ENCODE results near the gene NXNL1.

The NXNL1 gene

DNA sequence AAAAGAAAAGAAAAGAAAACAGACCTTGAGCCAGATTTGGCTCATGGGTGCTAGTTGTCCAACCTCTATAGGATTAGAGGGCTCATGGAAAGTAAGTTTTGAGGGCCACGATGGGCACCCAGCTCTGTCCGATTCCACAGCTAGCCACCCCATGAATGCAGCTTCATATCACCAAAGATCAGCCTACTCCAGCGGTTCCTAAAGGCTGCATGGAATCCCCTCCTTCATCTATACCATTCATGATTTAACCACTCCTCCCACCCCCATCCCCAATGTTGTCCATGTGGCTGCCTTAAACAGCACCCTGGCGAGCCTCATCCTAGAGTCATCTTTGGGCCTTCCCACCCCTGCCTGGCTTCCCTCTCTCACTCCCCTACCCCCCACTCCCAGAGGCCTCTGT, 38.8 kb downstream of the NXNL1 start:
- in situ Hi-C loops (cut with HindIII; ENCODE audit: low sequenced_read_pairs): no loop called here

DNA sequence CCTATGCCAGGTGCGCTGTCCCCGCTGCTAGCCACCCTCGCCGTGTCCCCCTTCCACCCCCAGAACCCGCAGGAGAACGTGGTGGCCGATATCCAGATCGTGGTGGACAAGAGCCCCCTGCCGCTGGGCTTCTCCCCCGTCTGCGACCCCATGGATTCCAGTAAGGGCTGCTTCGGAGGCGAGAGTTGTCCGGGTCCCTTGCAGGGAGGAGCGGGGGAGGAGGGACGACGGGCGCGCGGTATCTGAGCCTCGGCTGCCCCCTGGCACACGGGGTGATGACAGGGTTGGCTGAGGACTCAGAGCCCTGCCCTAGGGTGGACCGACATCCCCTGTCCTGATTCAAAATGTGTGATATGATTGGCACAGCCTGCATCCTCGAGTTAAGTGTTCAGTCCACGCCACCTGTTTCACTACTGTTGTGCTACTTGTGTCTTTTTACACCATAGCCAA, 40.2 kb downstream of the NXNL1 start:
- in situ Hi-C loops (cut with HindIII; ENCODE audit: low sequenced_read_pairs): no loop called here

DNA sequence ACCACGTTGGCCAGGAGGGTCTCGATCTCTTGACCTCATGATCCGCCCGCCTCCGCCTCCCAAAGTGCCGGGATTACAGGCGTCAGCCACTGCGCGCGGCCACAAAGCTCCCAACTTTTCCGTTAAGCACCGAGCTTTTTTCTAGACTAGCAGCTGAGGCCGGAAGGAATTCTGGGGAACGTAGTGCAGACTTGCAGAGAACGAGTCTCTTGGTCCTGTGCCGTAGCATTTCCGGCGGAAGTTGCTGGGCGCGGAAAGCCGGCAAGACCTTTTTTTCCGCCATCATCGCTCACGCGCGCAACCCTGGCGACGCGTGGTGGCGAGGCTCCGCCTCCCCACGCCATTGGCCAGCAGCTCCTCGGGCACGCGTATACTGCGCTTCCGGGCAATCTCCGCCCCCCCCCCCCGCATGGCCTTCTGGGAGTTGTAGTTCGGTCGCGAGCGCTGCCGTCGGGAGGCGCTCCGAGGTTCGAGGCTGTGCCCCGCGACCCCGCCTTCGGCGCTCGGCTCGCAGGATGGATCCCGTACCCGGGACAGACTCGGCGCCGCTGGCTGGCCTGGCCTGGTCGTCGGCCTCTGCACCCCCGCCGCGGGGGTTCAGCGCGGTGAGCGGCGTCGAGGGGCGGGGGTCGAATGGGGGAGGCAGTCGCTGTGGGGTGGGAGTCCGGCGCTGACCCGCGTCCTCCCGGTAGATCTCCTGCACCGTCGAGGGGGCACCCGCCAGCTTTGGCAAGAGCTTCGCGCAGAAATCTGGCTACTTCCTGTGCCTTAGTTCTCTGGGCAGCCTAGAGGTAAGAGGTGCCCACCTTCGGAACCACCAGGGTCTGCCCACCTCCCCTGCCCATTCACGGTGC, 40.9 kb downstream of the NXNL1 start, which contains the start of gene MVB12A:
MVB12A (plus strand) TSS at position 427 of the 854 bp plus-strand sequence; CDS start at position 516, 89 bp downstream.
- in situ Hi-C loops (cut with HindIII; ENCODE audit: low sequenced_read_pairs): no loop called here

DNA sequence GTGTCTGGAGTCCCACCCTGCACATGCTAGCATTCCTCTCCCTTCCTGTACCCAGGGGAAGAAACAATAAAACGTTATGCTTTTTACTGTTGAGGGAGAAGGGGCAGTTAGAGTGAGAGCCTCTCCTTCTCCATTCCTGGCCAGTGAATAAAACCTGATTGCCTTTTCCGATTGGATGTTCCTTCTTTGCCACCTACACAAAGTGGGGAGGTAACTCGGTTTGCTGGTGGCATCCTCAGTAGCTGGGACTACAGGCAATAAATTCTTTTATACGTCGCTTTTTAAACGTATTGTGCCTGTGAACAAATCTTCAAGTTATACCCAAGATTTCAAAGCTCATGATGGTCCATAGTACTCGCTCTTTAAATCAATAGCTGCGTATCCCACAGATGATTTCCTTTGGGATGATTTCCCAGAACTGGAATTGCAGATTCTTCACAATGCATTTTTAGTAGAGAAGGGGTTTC, 41.5 kb downstream of the NXNL1 start:
- in situ Hi-C loops (cut with HindIII; ENCODE audit: low sequenced_read_pairs): no loop called here

DNA sequence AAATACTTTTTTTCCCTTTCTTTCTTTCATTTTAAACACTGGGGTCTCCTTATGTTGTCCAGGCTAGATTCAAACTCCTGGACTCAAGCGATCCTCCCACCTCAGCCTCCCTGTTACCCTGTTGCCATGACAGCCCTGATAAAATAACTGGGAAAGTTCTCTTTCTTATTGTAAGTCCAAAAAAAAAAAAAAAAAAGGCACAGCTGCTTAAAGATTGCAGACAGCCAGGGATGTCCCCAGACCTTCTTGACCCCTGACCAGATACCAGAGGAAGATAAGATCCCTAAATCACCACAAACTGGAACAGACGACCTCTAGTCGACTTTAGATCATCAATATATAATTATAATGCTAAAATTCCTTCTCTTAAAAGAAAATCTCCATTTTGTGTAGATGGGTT, 42.0 kb downstream of the NXNL1 start:
- in situ Hi-C loops (cut with HindIII; ENCODE audit: low sequenced_read_pairs): no loop called here

DNA sequence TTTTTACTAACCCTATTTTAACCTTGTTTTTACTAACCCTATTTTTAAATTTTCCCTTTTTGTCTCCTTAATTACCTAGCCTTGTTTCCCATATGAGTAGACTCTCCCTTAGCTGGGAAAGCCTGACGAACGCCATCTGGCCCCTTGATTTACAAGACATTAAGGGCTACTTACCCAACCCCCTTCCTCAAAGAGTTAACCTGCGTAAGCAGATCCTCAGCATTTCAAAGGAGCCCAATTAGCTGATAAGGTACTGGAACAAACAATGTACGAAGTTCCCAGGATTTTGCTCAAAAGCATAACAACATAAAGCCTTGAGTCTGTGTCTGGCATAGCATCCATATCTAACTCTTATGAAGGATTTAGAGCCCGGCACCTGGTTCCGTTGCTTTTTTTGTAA, 45.6 kb downstream of the NXNL1 start:
- in situ Hi-C loops (cut with HindIII; ENCODE audit: low sequenced_read_pairs): no loop called here

DNA sequence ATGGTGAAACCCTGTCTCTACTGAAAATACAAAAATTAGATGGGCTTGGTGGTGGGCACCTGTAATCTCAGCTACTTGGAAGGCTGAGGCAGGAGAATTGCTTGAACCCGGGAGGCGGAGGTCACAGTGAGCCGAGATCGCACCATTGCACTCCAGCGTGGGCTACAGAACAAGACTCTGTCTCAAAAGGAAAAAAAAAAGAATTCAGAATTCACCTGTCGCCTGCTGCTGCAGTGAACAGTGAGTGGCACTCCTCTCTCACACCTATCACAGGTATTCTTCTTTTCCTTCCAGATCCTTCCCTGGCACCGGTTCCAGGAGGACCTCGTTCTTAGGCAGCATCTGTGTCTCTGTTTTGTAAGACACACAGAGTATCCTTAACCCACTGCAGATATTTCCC, 46.6 kb downstream of the NXNL1 start:
- in situ Hi-C loops (cut with HindIII; ENCODE audit: low sequenced_read_pairs): no loop called here

DNA sequence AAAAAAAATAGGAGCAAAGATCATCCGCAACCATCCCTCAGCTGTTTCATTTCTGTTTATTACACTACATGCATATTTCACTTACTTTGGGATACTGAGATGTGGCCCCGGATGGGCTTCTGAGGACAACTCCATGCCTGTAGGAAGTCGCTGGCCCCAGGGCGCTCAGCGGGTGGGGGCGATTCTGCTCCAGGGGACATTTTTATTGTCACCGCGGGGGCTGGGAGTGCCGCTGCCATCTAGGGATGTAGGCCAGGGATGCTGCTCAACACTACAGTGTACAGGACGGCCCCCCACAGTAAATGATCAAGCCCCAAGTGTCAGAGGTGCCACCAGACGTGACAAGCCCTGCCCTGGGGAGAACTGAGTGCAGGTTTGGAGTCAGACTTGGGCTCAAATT, 48.9 kb downstream of the NXNL1 start:
- in situ Hi-C loops (cut with HindIII; ENCODE audit: low sequenced_read_pairs): no loop called here

DNA sequence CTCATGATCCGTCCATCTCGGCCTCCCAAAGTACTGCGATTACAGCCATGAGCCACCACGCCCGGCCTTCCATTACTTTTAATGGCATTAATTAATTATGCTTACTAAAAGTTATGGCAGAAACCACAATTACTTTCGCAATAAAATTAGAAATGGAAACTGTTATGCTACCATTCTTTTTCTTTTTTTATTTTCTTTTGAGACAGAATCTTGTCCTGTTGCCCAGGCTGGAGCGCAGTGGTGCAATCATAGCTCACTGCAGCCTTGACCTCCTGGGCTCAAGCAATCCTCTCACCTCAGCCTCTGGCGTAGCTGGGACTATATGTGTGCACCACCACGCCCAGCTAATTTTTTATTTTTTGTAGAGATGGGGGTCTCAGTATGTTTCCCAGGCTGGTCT, 50.7 kb downstream of the NXNL1 start:
- in situ Hi-C loops (cut with HindIII; ENCODE audit: low sequenced_read_pairs): no loop called here

DNA sequence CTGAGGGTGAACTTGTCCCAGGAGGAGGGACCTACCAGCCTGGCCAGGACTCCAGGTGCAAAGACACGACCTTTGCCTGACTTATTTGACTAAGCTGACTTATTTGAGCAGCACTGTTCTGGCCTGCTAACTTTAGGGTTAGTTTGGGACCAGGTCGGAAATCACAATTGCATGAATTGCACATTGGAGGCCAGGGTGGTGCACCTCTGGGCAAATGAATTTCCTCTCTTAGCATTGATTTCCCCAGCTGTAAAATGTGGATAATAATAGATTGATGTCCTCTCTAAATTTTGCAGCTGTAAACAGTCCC, 53.9 kb downstream of the NXNL1 start:
- in situ Hi-C loops (cut with HindIII; ENCODE audit: low sequenced_read_pairs): no loop called here

DNA sequence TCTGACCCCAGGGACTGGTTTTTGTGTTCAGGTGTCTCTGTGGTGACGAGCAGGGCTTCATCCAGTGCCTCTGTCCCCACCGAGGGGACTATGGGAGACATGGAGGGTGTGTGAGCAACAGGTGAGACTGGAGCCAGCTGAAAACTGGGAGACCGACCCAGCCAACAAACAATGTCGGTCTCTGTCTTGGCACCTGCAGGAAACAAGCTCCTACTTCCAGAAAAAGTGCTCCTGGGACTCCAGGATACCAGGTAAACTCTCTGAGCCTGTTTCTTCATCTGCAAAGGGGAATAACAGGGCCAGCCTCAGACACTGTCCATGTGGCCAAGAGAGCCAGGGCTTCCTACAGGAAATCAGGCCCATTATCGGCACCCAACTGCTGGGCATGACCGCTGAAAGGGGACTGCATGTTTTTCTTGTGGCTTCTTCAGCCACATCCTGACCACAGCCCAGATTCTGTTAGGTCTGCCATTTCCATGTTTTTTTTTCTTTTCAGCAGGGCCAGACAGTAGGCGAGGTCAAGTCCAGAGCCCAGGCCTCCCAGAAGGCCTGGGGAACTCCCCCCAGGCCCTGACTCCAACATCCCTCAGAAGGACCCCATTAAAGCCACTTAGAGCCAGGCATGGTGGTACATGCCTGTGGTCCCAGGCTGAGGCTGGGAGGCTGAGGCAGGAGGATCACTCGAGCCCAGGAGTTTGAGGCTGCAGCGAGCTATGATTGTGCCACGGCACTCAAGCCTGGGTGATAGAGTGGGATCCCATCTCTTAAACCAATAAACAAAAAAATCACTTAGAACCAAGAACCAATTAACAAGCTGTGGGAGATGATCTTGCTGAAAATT, 54.5 kb downstream of the NXNL1 start:
- in situ Hi-C loops (cut with HindIII; ENCODE audit: low sequenced_read_pairs): no loop called here

Data from endothelial cell of hepatic sinusoid (primary cell).